ENCODE measurements around the gene KBTBD8. TPM values are rescaled to one million over a fixed set of nuclear protein-coding genes. Genes with fewer than 3 reads are reported as not detected.

KBTBD8 gene
- total RNA-seq, result 4.1 and 6.0 TPM in 2 replicates

GRCh38 chr3:66998113-66998903, at the start of gene KBTBD8:
Gene KBTBD8 (plus strand): TSS chr3:66998307. CDS start chr3:66998356, 49 bp downstream.

